Measurements from ENCODE around the gene GRIA4.

- TF ChIP-seq CTCF (IDR thresholded peaks at IDR 0.05): no peak
- no peak for TF ChIP-seq POLR2A (IDR thresholded peaks at IDR 0.05)
Measured at GRCh38 chr11:105857728-105858127, 247.9 kb downstream of the GRIA4 start.
